ENCODE measurements around the gene LMO7.
"Not testable (repeated sequence)": the region's sequence is repeated elsewhere in the genome, so short reads cannot be mapped to it uniquely, and the experiment has no call there.

LMO7 gene

GRCh38 chr13:75666646-75667351 lies 30.7 kb downstream of the LMO7 start:
- Histone ChIP-seq H3K27ac (ENCODE audit: low read depth, low read length) (no peak overlapping the region), H3K9me3 (ENCODE audit: control insufficient read depth in 5 of 5, low read length in 5 of 5) (no peaks in the 10 kb centered on the region), H3K4me3 (ENCODE audit: low read depth in 1 of 5, low read length in 5 of 5) (no peak overlapping the region), H3K4me1 (ENCODE audit: control insufficient read depth in 5 of 5, insufficient read depth in 5 of 5, low read length in 5 of 5) (no peaks in the 10 kb centered on the region), H3K36me3 (ENCODE audit: control insufficient read depth in 5 of 5, insufficient read depth in 5 of 5, low read length in 5 of 5) (no peaks in the 10 kb centered on the region), H3K9ac (ENCODE audit: low read length in 5 of 5) (no peak overlapping the region), H3K27me3 (ENCODE audit: control insufficient read depth in 5 of 5, insufficient read depth in 4 of 5, low read length in 5 of 5) (no peaks in the 10 kb centered on the region)

- Histone ChIP-seq H3K36me3 (ENCODE audit: control insufficient read depth in 5 of 5, insufficient read depth in 5 of 5, low read length in 5 of 5) (no peaks in the 10 kb centered on the region), H3K9me3 (ENCODE audit: control insufficient read depth in 5 of 5, low read length in 5 of 5) (no peaks in the 10 kb centered on the region), H3K4me3 (ENCODE audit: low read depth in 1 of 5, low read length in 5 of 5) (no peak overlapping the region), H3K9ac (ENCODE audit: low read length in 5 of 5) (no peak overlapping the region), H3K27ac (ENCODE audit: low read depth, low read length) (no peak overlapping the region), H3K27me3 (ENCODE audit: control insufficient read depth in 5 of 5, insufficient read depth in 4 of 5, low read length in 5 of 5) (no peaks in the 10 kb centered on the region), H3K4me1 (ENCODE audit: control insufficient read depth in 5 of 5, insufficient read depth in 5 of 5, low read length in 5 of 5) (no peaks in the 10 kb centered on the region)
Measured at GRCh38 chr13:75669706-75670105, 33.6 kb downstream of the LMO7 start.

GRCh38 chr13:75670496-75670895 lies 34.4 kb downstream of the LMO7 start:
- H3K27ac ChIP-seq (ENCODE audit: low read depth, low read length): no peak overlapping the region
- no peaks in the 10 kb centered on the region for H3K9me3 ChIP-seq (ENCODE audit: control insufficient read depth in 5 of 5, low read length in 5 of 5)
- H3K36me3 ChIP-seq (ENCODE audit: control insufficient read depth in 5 of 5, insufficient read depth in 5 of 5, low read length in 5 of 5): no peaks in the 10 kb centered on the region
- H3K9ac ChIP-seq (ENCODE audit: low read length in 5 of 5): no peak overlapping the region
- no peaks in the 10 kb centered on the region for H3K4me1 ChIP-seq (ENCODE audit: control insufficient read depth in 5 of 5, insufficient read depth in 5 of 5, low read length in 5 of 5)
- no peaks in the 10 kb centered on the region for H3K27me3 ChIP-seq (ENCODE audit: control insufficient read depth in 5 of 5, insufficient read depth in 4 of 5, low read length in 5 of 5)
- H3K4me3 ChIP-seq (ENCODE audit: low read depth in 1 of 5, low read length in 5 of 5): no peak overlapping the region

GRCh38 chr13:75675421-75675820 lies 39.3 kb downstream of the LMO7 start:
- Histone ChIP-seq H3K4me1 (ENCODE audit: control insufficient read depth in 5 of 5, insufficient read depth in 5 of 5, low read length in 5 of 5) (no peaks in the 10 kb centered on the region), H3K27me3 (ENCODE audit: control insufficient read depth in 5 of 5, insufficient read depth in 4 of 5, low read length in 5 of 5) (no peaks in the 10 kb centered on the region), H3K27ac (ENCODE audit: low read depth, low read length) (no peak overlapping the region), H3K9ac (ENCODE audit: low read length in 5 of 5) (no peak overlapping the region), H3K36me3 (ENCODE audit: control insufficient read depth in 5 of 5, insufficient read depth in 5 of 5, low read length in 5 of 5) (no peaks in the 10 kb centered on the region), H3K4me3 (ENCODE audit: low read depth in 1 of 5, low read length in 5 of 5) (no peak overlapping the region), H3K9me3 (ENCODE audit: control insufficient read depth in 5 of 5, low read length in 5 of 5) (no peaks in the 10 kb centered on the region)

- no peaks in the 10 kb centered on the region for H3K9me3 ChIP-seq (ENCODE audit: control insufficient read depth in 5 of 5, low read length in 5 of 5)
- no peak overlapping the region for H3K4me3 ChIP-seq (ENCODE audit: low read depth in 1 of 5, low read length in 5 of 5)
- no peaks in the 10 kb centered on the region for H3K36me3 ChIP-seq (ENCODE audit: control insufficient read depth in 5 of 5, insufficient read depth in 5 of 5, low read length in 5 of 5)
- no peak overlapping the region for H3K27ac ChIP-seq (ENCODE audit: low read depth, low read length)
- no peaks in the 10 kb centered on the region for H3K4me1 ChIP-seq (ENCODE audit: control insufficient read depth in 5 of 5, insufficient read depth in 5 of 5, low read length in 5 of 5)
- H3K9ac ChIP-seq (ENCODE audit: low read length in 5 of 5): no peak overlapping the region
- H3K27me3 ChIP-seq (ENCODE audit: control insufficient read depth in 5 of 5, insufficient read depth in 4 of 5, low read length in 5 of 5): no peaks in the 10 kb centered on the region
Measured at GRCh38 chr13:75679459-75679858, 43.3 kb downstream of the LMO7 start.

GRCh38 chr13:75680251-75680650 lies 44.1 kb downstream of the LMO7 start:
- not testable (repeated sequence) for H3K27me3 ChIP-seq (ENCODE audit: control insufficient read depth in 5 of 5, insufficient read depth in 4 of 5, low read length in 5 of 5); H3K9ac ChIP-seq (ENCODE audit: low read length in 5 of 5); H3K9me3 ChIP-seq (ENCODE audit: control insufficient read depth in 5 of 5, low read length in 5 of 5); H3K36me3 ChIP-seq (ENCODE audit: control insufficient read depth in 5 of 5, insufficient read depth in 5 of 5, low read length in 5 of 5); H3K4me1 ChIP-seq (ENCODE audit: control insufficient read depth in 5 of 5, insufficient read depth in 5 of 5, low read length in 5 of 5); H3K4me3 ChIP-seq (ENCODE audit: low read depth in 1 of 5, low read length in 5 of 5); H3K27ac ChIP-seq (ENCODE audit: low read depth, low read length)

GRCh38 chr13:75682326-75682725 lies 46.2 kb downstream of the LMO7 start:
- H3K9ac ChIP-seq (ENCODE audit: low read length in 5 of 5): no peak overlapping the region
- H3K27me3 ChIP-seq (ENCODE audit: control insufficient read depth in 5 of 5, insufficient read depth in 4 of 5, low read length in 5 of 5): no peaks in the 10 kb centered on the region
- H3K9me3 ChIP-seq (ENCODE audit: control insufficient read depth in 5 of 5, low read length in 5 of 5): no peaks in the 10 kb centered on the region
- H3K36me3 ChIP-seq (ENCODE audit: control insufficient read depth in 5 of 5, insufficient read depth in 5 of 5, low read length in 5 of 5): no peaks in the 10 kb centered on the region
- H3K4me1 ChIP-seq (ENCODE audit: control insufficient read depth in 5 of 5, insufficient read depth in 5 of 5, low read length in 5 of 5): no peaks in the 10 kb centered on the region
- H3K4me3 ChIP-seq (ENCODE audit: low read depth in 1 of 5, low read length in 5 of 5): no peak overlapping the region
- no peak overlapping the region for H3K27ac ChIP-seq (ENCODE audit: low read depth, low read length)

- no peaks in the 10 kb centered on the region for H3K36me3 ChIP-seq (ENCODE audit: control insufficient read depth in 5 of 5, insufficient read depth in 5 of 5, low read length in 5 of 5)
- no peak overlapping the region for H3K4me3 ChIP-seq (ENCODE audit: low read depth in 1 of 5, low read length in 5 of 5)
- no peak overlapping the region for H3K9ac ChIP-seq (ENCODE audit: low read length in 5 of 5)
- no peaks in the 10 kb centered on the region for H3K9me3 ChIP-seq (ENCODE audit: control insufficient read depth in 5 of 5, low read length in 5 of 5)
- no peaks in the 10 kb centered on the region for H3K4me1 ChIP-seq (ENCODE audit: control insufficient read depth in 5 of 5, insufficient read depth in 5 of 5, low read length in 5 of 5)
- no peaks in the 10 kb centered on the region for H3K27me3 ChIP-seq (ENCODE audit: control insufficient read depth in 5 of 5, insufficient read depth in 4 of 5, low read length in 5 of 5)
- no peak overlapping the region for H3K27ac ChIP-seq (ENCODE audit: low read depth, low read length)
Measured at GRCh38 chr13:75685239-75685697, 49.1 kb downstream of the LMO7 start.

GRCh38 chr13:75687150-75687763 lies 51.1 kb downstream of the LMO7 start:
- Histone ChIP-seq H3K27ac (ENCODE audit: low read depth, low read length) (no peak overlapping the region), H3K36me3 (ENCODE audit: control insufficient read depth in 5 of 5, insufficient read depth in 5 of 5, low read length in 5 of 5) (no peaks in the 10 kb centered on the region), H3K9me3 (ENCODE audit: control insufficient read depth in 5 of 5, low read length in 5 of 5) (no peaks in the 10 kb centered on the region), H3K27me3 (ENCODE audit: control insufficient read depth in 5 of 5, insufficient read depth in 4 of 5, low read length in 5 of 5) (no peaks in the 10 kb centered on the region), H3K9ac (ENCODE audit: low read length in 5 of 5) (no peak overlapping the region), H3K4me1 (ENCODE audit: control insufficient read depth in 5 of 5, insufficient read depth in 5 of 5, low read length in 5 of 5) (no peaks in the 10 kb centered on the region), H3K4me3 (ENCODE audit: low read depth in 1 of 5, low read length in 5 of 5) (no peak overlapping the region)

GRCh38 chr13:75689686-75690085 lies 53.6 kb downstream of the LMO7 start:
- Histone ChIP-seq H3K9ac (ENCODE audit: low read length in 5 of 5) (no peak overlapping the region), H3K27ac (ENCODE audit: low read depth, low read length) (no peak overlapping the region), H3K36me3 (ENCODE audit: control insufficient read depth in 5 of 5, insufficient read depth in 5 of 5, low read length in 5 of 5) (peaks cover 0 to 6% (median 0%) of the 10 kb centered on the region in 5 donors), H3K9me3 (ENCODE audit: control insufficient read depth in 5 of 5, low read length in 5 of 5) (no peaks in the 10 kb centered on the region), H3K27me3 (ENCODE audit: control insufficient read depth in 5 of 5, insufficient read depth in 4 of 5, low read length in 5 of 5) (no peaks in the 10 kb centered on the region), H3K4me3 (ENCODE audit: low read depth in 1 of 5, low read length in 5 of 5) (no peak overlapping the region), H3K4me1 (ENCODE audit: control insufficient read depth in 5 of 5, insufficient read depth in 5 of 5, low read length in 5 of 5) (no peaks in the 10 kb centered on the region)

All from subcutaneous abdominal adipose tissue (tissue), 5 donors.